GM23248 (cell line): ENCODE results near the gene GLS2. TPM values are rescaled to one million over a fixed set of nuclear protein-coding genes. Genes with fewer than 3 reads are reported as not detected.

Source experiments
- DNase-seq: peaks from one replicate; pipeline ENCODE4 v3.0.0-alpha.2; 2015
- H2AFZ ChIP-seq: fragments of 200-600 bp; sonication (generic); 2 replicates; pipeline ENCODE4 v1.6.1; 2016; ENCODE audit warnings: antibody characterized with exemption
- H3F3A ChIP-seq: fragments of 200-600 bp; sonication (generic); 2 replicates; pipeline ENCODE4 v1.6.1; 2016; ENCODE audit warnings: mild to moderate bottlenecking, antibody characterized with exemption, mixed run types; ENCODE audit not compliant: insufficient read depth
- H3K27ac ChIP-seq: fragments of 200-600 bp; sonication (generic); 2 replicates; pipeline ENCODE4 v1.5.1; 2016; ENCODE audit warnings: mild to moderate bottlenecking
- H3K27me3 ChIP-seq: fragments of 200-600 bp; sonication (generic); replicated peaks from 2 replicates; pipeline ENCODE4 v1.6.1; 2016; ENCODE audit warnings: mild to moderate bottlenecking; ENCODE audit not compliant: insufficient read depth
- H3K36me3 ChIP-seq: fragments of 200-600 bp; sonication (generic); 2 replicates; pipeline ENCODE4 v1.6.1; 2016; ENCODE audit warnings: low read depth, mild to moderate bottlenecking
- H3K4me1 ChIP-seq: fragments of 200-600 bp; sonication (generic); 2 replicates; pipeline ENCODE4 v1.6.1; 2016; ENCODE audit warnings: mild to moderate bottlenecking; ENCODE audit not compliant: insufficient read depth
- H3K4me2 ChIP-seq: fragments of 200-600 bp; sonication (generic); one replicate; pipeline ENCODE4 v1.6.1; 2016; ENCODE audit warnings: mild to moderate bottlenecking; ENCODE audit not compliant: unreplicated experiment
- H3K4me3 ChIP-seq: fragments of 200-600 bp; sonication (generic); 2 replicates; pipeline ENCODE4 v1.5.1; 2016; ENCODE audit warnings: mild to moderate bottlenecking
- H3K79me2 ChIP-seq: fragments of 200-600 bp; sonication (generic); 2 replicates; pipeline ENCODE4 v1.6.1; 2016; ENCODE audit warnings: mild to moderate bottlenecking; ENCODE audit not compliant: insufficient read depth
- H3K9ac ChIP-seq: fragments of 200-600 bp; sonication (generic); 2 replicates; pipeline ENCODE4 v1.6.1; 2016; ENCODE audit warnings: mild to moderate bottlenecking
- H3K9me2 ChIP-seq: fragments of 200-600 bp; sonication (generic); 2 replicates; pipeline ENCODE4 v1.6.1; 2016; ENCODE audit warnings: mixed run types, mild to moderate bottlenecking, moderate library complexity; ENCODE audit not compliant: insufficient read depth
- H3K9me3 ChIP-seq: fragments of 200-600 bp; sonication (generic); one replicate; pipeline ENCODE4 v1.6.1; 2017; ENCODE audit warnings: low read depth
- H4K20me1 ChIP-seq: fragments of 200-600 bp; sonication (generic); 2 replicates; pipeline ENCODE4 v1.6.0; 2016; ENCODE audit not compliant: insufficient read depth
- EZH2 ChIP-seq: fragments of 200-600 bp; sonication (generic); IDR thresholded peaks from 2 replicates; pipeline ENCODE4 v1.6.1; 2018; ENCODE audit warnings: antibody characterized with exemption, mild to moderate bottlenecking; ENCODE audit not compliant: insufficient read depth, poor library complexity, severe bottlenecking
- EZH2phosphoT487 ChIP-seq: fragments of 200-600 bp; sonication (generic); IDR thresholded peaks from 2 replicates; pipeline ENCODE4 v1.6.1; 2018; ENCODE audit warnings: antibody characterized with exemption, moderate library complexity, mild to moderate bottlenecking, low read depth; ENCODE audit not compliant: insufficient read depth
- WGBS, 2 experiments: methylation state at CpG; one replicate each; pipeline ENCODE4 v1.1.6; 2015 to 2017; ENCODE audit warnings: low lambda C conversion rate in 2 of 2, low coverage in 1 of 2; ENCODE audit errors: missing lambda C conversion rate in 2 of 2; 5-methylcytosine and 5-hydroxymethylcytosine counted together
- in situ Hi-C: fragments of 300-500 bp; cut with MboI; formaldehyde crosslinking; loops from 2 replicates; pipeline ENCODE4 v1.15.0; 2020
- polyA plus RNA-seq: library from polyadenylated mRNA; unstranded; fragments of >200 nt; fragmentation: Nextera tagmentation; extraction: Ambion mirVana; gene quantifications from 2 replicates; pipeline ENCODE4 v1.2.1, GENCODE V29; 2016
- total RNA-seq: library from RNA; depleted of rRNA; stranded (reverse); fragments of >200 nt; shearing (Covaris generic); gene quantifications from 2 replicates; pipeline ENCODE4 v1.2.3, GENCODE V29; 2014

GLS2 gene
- total and polyA plus RNA-seq, 2 experiments from 2014 or later: not detected

DNA sequence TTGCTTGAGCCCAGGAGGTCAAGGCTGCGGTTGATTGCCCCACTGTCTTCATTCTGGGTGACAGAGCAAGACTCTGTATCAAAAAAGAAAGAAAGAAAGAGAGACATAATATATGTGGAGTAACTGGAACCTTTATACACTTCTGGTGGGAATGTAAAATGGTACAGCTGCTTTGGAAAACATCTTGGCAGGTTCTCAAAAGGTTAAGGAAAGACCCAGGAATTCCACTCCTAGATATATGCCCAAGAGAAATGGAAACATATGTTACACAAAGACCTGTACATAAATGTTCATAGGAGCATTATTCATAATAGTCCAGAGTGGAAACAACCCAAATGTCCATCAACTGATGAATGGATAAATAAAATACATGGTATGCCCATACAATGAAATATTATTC, 40.9 kb upstream of the GLS2 start:
- Histone ChIP-seq H4K20me1 (no peaks in the 10 kb centered on the region), H3K4me1 (peaks cover 47% of the 10 kb centered on the region), H3K36me3 (no peaks in the 10 kb centered on the region), H3K9ac (no peak overlapping the region), H3K9me3 (no peaks in the 10 kb centered on the region), H2AFZ (no peak overlapping the region), H3K27ac (no peak overlapping the region), H3K27me3 (no peaks in the 10 kb centered on the region), H3K79me2 (peaks cover 100% of the 10 kb centered on the region), H3K4me2 (peak overlapping the region; percentile 19), H3K4me3 (no peak overlapping the region), H3K9me2 (no peaks in the 10 kb centered on the region), H3F3A (peaks cover 11% of the 10 kb centered on the region)
- no peak for DNase-seq
- no peak for TF ChIP-seq EZH2
- WGBS, 2 experiments: 91 to 97% methylated on average over 1 of the region's 1 CpG
- in situ Hi-C loops: no loop called here

GRCh38 chr12:56522411-56523193, 34.6 kb upstream of the GLS2 start:
- Histone ChIP-seq H3K4me1 (peaks cover 70% of the 10 kb centered on the region), H3F3A (peaks cover 54% of the 10 kb centered on the region), H4K20me1 (no peaks in the 10 kb centered on the region), H3K4me2 (peak overlapping the region; percentile 90), H3K9me3 (no peaks in the 10 kb centered on the region), H3K79me2 (peaks cover 58% of the 10 kb centered on the region), H3K36me3 (no peaks in the 10 kb centered on the region), H3K27me3 (no peaks in the 10 kb centered on the region), H2AFZ (peak overlapping the region; percentile 87), H3K4me3 (peak overlapping the region; percentile 80), H3K9ac (peak overlapping the region; percentile 81), H3K27ac (peak overlapping the region; percentile 68), H3K9me2 (no peaks in the 10 kb centered on the region)
- TF ChIP-seq EZH2phosphoT487: no peak
- no peak for TF ChIP-seq EZH2
- in situ Hi-C loops: no loop called here
- peak; percentile 59 for DNase-seq
- 0 to 2% methylated on average over 4 of the region's 4 CpGs for WGBS, 2 experiments

GRCh38 chr12:56521590-56522371, 33.8 kb upstream of the GLS2 start, which contains the start of gene RBMS2:
Gene RBMS2, plus strand, starts transcription at chr12:56521820. Its CDS starts 204 bp downstream, at chr12:56522024.
- 1 to 9% methylated on average over 10 to 15 of the region's 15 CpGs for WGBS, 2 experiments
- Histone ChIP-seq H3K36me3 (no peaks in the 10 kb centered on the region), H3K9me2 (no peaks in the 10 kb centered on the region), H3K9ac (peak within 1 kb of the TSS; percentile 81), H3K27me3 (no peaks in the 10 kb centered on the region), H3K4me1 (peaks cover 61% of the 10 kb centered on the region), H4K20me1 (no peaks in the 10 kb centered on the region), H3K27ac (peak within 1 kb of the TSS; percentile 68), H3K4me2 (peak within 1 kb of the TSS; percentile 90), H3K4me3 (peak within 1 kb of the TSS; percentile 80), H2AFZ (peak within 1 kb of the TSS; percentile 87), H3K79me2 (peaks cover 50% of the 10 kb centered on the region), H3F3A (peaks cover 49% of the 10 kb centered on the region), H3K9me3 (no peaks in the 10 kb centered on the region)
- in situ Hi-C loops: no loop called here
- TF ChIP-seq EZH2phosphoT487 (no peak), EZH2 (no peak)
- peak; percentile 96 for DNase-seq

DNA sequence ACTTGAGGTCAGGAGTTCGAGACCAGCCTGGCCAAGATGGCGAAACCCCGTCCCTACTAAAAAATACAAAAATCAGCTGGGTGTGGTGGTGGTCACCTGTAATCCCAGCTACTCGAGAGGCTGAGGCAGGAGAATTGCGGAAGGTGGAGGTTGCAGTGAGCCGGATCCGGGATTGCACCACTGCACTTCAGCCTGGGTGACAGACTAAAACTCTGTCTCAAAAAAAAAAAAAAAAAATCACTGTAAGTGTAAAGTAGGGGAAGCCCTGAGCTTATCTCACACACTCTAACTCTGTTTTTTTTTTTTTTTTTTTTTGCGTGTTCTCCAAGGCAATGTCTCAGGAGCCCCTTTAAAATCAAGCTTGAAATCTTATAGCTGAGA, 33.2 kb upstream of the GLS2 start:
- H3K27ac ChIP-seq: peak overlapping the region; percentile 68
- H3K9me3 ChIP-seq: no peaks in the 10 kb centered on the region
- H3K79me2 ChIP-seq: peaks cover 44% of the 10 kb centered on the region
- H4K20me1 ChIP-seq: no peaks in the 10 kb centered on the region
- no peak for TF ChIP-seq EZH2
- TF ChIP-seq EZH2phosphoT487: no peak
- peaks cover 56% of the 10 kb centered on the region for H3K4me1 ChIP-seq
- peak overlapping the region; percentile 87 for H2AFZ ChIP-seq
- no peaks in the 10 kb centered on the region for H3K36me3 ChIP-seq
- WGBS, 2 experiments: 11 to 13% methylated on average over 8 of the region's 8 CpGs
- no peaks in the 10 kb centered on the region for H3K27me3 ChIP-seq
- H3F3A ChIP-seq: peaks cover 43% of the 10 kb centered on the region
- H3K4me3 ChIP-seq: peak overlapping the region; percentile 80
- peak overlapping the region; percentile 90 for H3K4me2 ChIP-seq
- H3K9me2 ChIP-seq: no peaks in the 10 kb centered on the region
- in situ Hi-C loops: no loop called here
- peak; percentile 45 for DNase-seq
- H3K9ac ChIP-seq: peak overlapping the region; percentile 81
